Glutamatergic neuron (in vitro differentiated cells): ENCODE data around the gene PFKFB1. TPM values are rescaled to one million over a fixed set of nuclear protein-coding genes. Genes with fewer than 3 reads are reported as not detected.

Source experiments
- DNase-seq: peaks from one replicate; pipeline ENCODE4 v3.0.0; 2022
- H3K27ac Mint-ChIP-seq: one replicate; pipeline ENCODE4 v1.8.0; 2020; ENCODE audit warnings: mild to moderate bottlenecking, mixed read lengths, inconsistent platforms; ENCODE audit not compliant: unreplicated experiment
- H3K27me3 Mint-ChIP-seq: one replicate; pipeline ENCODE4 v1.8.0; 2020; ENCODE audit warnings: mild to moderate bottlenecking, moderate library complexity, mixed read lengths, inconsistent platforms; ENCODE audit not compliant: unreplicated experiment
- H3K36me3 Mint-ChIP-seq: one replicate; pipeline ENCODE4 v1.8.0; 2020; ENCODE audit warnings: mild to moderate bottlenecking, mixed read lengths, inconsistent platforms; ENCODE audit not compliant: unreplicated experiment
- H3K4me1 Mint-ChIP-seq: one replicate; pipeline ENCODE4 v1.8.0; 2020; ENCODE audit warnings: mild to moderate bottlenecking, low read depth, mixed read lengths, inconsistent platforms; ENCODE audit not compliant: unreplicated experiment
- H3K4me3 Mint-ChIP-seq: one replicate; pipeline ENCODE4 v1.8.0; 2020; ENCODE audit warnings: mild to moderate bottlenecking, mixed read lengths, inconsistent platforms; ENCODE audit not compliant: unreplicated experiment
- H3K9me3 Mint-ChIP-seq: one replicate; pipeline ENCODE4 v1.8.0; 2020; ENCODE audit warnings: mild to moderate bottlenecking, moderate library complexity, mixed read lengths, inconsistent platforms; ENCODE audit not compliant: unreplicated experiment
- total RNA-seq: library from RNA; stranded (reverse); fragmentation: NEBNext Ultra II Directional; extraction: Animal tissue kit (Norgen Biotek cat#: 25700); gene quantifications from one replicate; pipeline ENCODE4 v1.2.1, GENCODE V29; 2021; ENCODE audit not compliant: unreplicated experiment
- TF ChIP-seq, protein P1 (sequence below): fragments of 200-600 bp; sonication (generic); IDR thresholded peaks from one replicate; pipeline ENCODE4 v1.5.0; 2021; ENCODE audit not compliant: partially characterized antibody, unreplicated experiment

The PFKFB1 gene
- total RNA-seq, 1 donor from 2014 or later = 1.1 TPM

DNA sequence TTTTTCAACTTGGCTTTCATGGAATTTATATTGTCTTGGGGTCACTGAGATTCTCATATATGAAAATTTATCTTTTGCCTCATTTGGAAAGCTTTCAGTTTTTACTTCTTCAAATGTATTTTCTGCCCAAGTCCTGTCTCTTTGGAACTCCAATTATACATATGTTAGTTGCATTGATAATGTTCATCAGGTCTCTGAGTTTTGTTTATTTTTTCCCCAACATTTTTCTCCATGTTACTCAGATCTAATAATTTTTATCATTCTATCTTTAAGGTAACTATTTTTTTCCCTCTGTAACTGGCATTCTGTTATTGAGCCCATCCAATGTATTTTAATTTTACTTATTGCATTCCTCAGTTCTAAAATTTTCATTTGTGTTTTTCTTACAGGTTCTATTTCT is 84.0 kb downstream of the PFKFB1 start:
- no peaks in the 10 kb centered on the region for H3K36me3 Mint-ChIP-seq
- H3K4me1 Mint-ChIP-seq = no peaks in the 10 kb centered on the region
- TF ChIP-seq, protein P1, sequence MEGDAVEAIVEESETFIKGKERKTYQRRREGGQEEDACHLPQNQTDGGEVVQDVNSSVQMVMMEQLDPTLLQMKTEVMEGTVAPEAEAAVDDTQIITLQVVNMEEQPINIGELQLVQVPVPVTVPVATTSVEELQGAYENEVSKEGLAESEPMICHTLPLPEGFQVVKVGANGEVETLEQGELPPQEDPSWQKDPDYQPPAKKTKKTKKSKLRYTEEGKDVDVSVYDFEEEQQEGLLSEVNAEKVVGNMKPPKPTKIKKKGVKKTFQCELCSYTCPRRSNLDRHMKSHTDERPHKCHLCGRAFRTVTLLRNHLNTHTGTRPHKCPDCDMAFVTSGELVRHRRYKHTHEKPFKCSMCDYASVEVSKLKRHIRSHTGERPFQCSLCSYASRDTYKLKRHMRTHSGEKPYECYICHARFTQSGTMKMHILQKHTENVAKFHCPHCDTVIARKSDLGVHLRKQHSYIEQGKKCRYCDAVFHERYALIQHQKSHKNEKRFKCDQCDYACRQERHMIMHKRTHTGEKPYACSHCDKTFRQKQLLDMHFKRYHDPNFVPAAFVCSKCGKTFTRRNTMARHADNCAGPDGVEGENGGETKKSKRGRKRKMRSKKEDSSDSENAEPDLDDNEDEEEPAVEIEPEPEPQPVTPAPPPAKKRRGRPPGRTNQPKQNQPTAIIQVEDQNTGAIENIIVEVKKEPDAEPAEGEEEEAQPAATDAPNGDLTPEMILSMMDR = no peak
- no peak overlapping the region for H3K4me3 Mint-ChIP-seq
- DNase-seq = no peak
- H3K9me3 Mint-ChIP-seq = no peaks in the 10 kb centered on the region
- H3K27ac Mint-ChIP-seq = no peak overlapping the region
- H3K27me3 Mint-ChIP-seq = no peaks in the 10 kb centered on the region

DNA sequence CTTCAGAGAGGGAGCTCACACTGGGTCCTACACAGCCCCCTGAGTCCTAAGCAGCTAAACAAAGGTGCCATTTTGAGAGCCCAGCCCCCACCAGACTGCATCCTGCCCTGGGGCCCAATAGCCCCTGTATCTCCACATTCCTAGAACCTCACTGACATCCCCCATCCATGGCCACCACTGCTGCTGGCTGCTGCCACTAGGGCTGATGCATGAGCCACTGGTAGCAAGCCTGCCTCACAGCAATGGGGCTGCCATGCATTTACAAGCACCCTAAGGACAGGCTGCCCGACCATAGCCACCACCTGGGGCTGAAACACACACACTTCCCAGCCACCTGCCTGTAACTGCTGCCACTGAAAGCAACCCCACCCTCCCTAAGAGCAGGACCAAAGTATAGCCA is 99.8 kb downstream of the PFKFB1 start:
- TF ChIP-seq, protein P1 = no peak
- Mint-ChIP-seq H3K4me3 (no peak overlapping the region), H3K27ac (no peak overlapping the region), H3K27me3 (peaks cover 2% of the 10 kb centered on the region), H3K4me1 (no peaks in the 10 kb centered on the region), H3K36me3 (no peaks in the 10 kb centered on the region), H3K9me3 (peaks cover 3% of the 10 kb centered on the region)
- DNase-seq = no peak

DNA sequence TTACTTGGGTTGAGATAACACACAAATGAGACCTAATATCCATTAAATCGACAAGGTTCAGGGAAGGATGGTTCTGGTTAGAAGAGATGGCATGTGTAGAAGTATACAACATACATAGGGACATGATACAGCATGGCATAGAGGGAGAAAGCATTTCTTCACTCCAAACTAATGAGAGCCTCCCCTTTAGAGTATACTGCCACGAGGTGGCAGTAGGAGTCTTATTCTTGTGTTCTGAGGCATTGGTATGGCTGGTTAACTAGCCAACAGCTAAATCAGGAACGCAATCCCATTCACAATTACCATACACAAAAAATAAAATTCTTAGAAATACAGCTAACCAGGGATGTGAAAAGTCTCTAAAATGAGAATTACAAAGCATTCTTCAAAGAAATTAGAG is 102.4 kb downstream of the PFKFB1 start:
- Mint-ChIP-seq H3K27me3 (peaks cover 2% of the 10 kb centered on the region), H3K4me3 (no peak overlapping the region), H3K4me1 (no peaks in the 10 kb centered on the region), H3K9me3 (peaks cover 3% of the 10 kb centered on the region), H3K36me3 (no peaks in the 10 kb centered on the region), H3K27ac (no peak overlapping the region)
- DNase-seq = no peak
- TF ChIP-seq, protein P1 = no peak

DNA sequence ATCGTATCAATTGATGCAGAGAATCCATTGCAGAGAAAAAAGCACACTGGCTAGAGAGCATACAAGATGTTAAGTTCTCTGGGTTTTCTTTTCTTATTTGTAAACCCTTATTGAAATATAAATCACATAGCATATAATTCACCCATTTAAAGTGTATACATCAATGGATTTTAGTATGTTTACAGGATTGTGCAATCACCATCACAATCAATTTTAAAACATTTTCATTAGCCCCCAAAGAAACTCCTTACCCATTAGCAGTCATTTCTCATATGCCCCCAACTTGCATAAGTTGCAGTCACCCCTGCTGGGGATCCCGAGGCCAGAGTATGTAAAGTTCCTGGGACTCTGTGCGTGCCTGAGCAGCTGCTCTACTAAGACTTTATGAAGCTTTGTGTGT is 108.2 kb downstream of the PFKFB1 start:
- no peaks in the 10 kb centered on the region for H3K4me1 Mint-ChIP-seq
- H3K4me3 Mint-ChIP-seq = no peak overlapping the region
- no peaks in the 10 kb centered on the region for H3K36me3 Mint-ChIP-seq
- H3K27me3 Mint-ChIP-seq = no peaks in the 10 kb centered on the region
- no peak for DNase-seq
- no peak overlapping the region for H3K27ac Mint-ChIP-seq
- TF ChIP-seq, protein P1 = no peak
- peaks cover 3% of the 10 kb centered on the region for H3K9me3 Mint-ChIP-seq

Other genes with a start within 250 kb of the PFKFB1 start
- not detected for gene ITIH6, start 195.9 kb downstream of the PFKFB1 start, total RNA-seq
- gene MAGED2, start 186.4 kb downstream of the PFKFB1 start, total RNA-seq = 308 TPM
- gene TRO, start 73.4 kb downstream of the PFKFB1 start, total RNA-seq = 236 TPM
- gene APEX2, start 6.2 kb upstream of the PFKFB1 start, total RNA-seq = 6.2 TPM
- gene ALAS2, start 36.8 kb upstream of the PFKFB1 start, total RNA-seq = not detected
- gene PAGE2B, start 80.8 kb upstream of the PFKFB1 start, total RNA-seq = not detected
- not detected for gene PAGE2, start 94.8 kb upstream of the PFKFB1 start, total RNA-seq
- gene PAGE5, start 226.2 kb upstream of the PFKFB1 start, total RNA-seq = not detected